Stimulated activated CD8-positive, alpha-beta memory T cell treated with anti-CD3 and anti-CD28 coated beads, Interleukin-7, amount 100 ng/mL, for 48 hours (primary cell): ENCODE results near the gene KIAA0319L.
"Not testable (repeated sequence)": the region's sequence is repeated elsewhere in the genome, so short reads cannot be mapped to it uniquely, and the experiment has no call there.

Experiments used
- DNase-seq, 2 donors: peaks; one replicate each; pipeline ENCODE4 v3.0.0-alpha.2; 2020; ENCODE audit warnings: low read depth in 1 of 2; ENCODE audit errors: extremely low read depth in 1 of 2

Gene KIAA0319L

GRCh38 chr1:35585281-35585680 lies 28.1 kb upstream of the KIAA0319L start:
- no peak for DNase-seq

GRCh38 chr1:35581621-35582020 lies 24.4 kb upstream of the KIAA0319L start:
- DNase-seq = not testable (repeated sequence)

GRCh38 chr1:35580949-35581388 lies 23.8 kb upstream of the KIAA0319L start:
- DNase-seq = no peak

- peak; percentile 44 to 47 for DNase-seq
Measured at GRCh38 chr1:35577071-35577998, 20.1 kb upstream of the KIAA0319L start.

- DNase-seq = not testable (repeated sequence)
Measured at GRCh38 chr1:35576766-35577070, 19.5 kb upstream of the KIAA0319L start.

GRCh38 chr1:35576061-35576765 lies 19.0 kb upstream of the KIAA0319L start:
- no peak for DNase-seq

GRCh38 chr1:35575416-35575958 lies 18.3 kb upstream of the KIAA0319L start:
- DNase-seq = no peak

- DNase-seq = no peak
Measured at GRCh38 chr1:35574655-35575415, 17.6 kb upstream of the KIAA0319L start.

GRCh38 chr1:35574125-35574654 lies 17.0 kb upstream of the KIAA0319L start:
- DNase-seq = no peak

GRCh38 chr1:35573198-35574124 lies 16.3 kb upstream of the KIAA0319L start, which contains the start of gene TFAP2E:
Gene TFAP2E (plus strand): TSS chr1:35573314. CDS start chr1:35573578, 264 bp downstream.
- no peak for DNase-seq

- no peak for DNase-seq
Measured at GRCh38 chr1:35572296-35572695, 15.1 kb upstream of the KIAA0319L start.

- no peak for DNase-seq
Measured at GRCh38 chr1:35571263-35571662, 14.1 kb upstream of the KIAA0319L start.

GRCh38 chr1:35570589-35571137 lies 13.5 kb upstream of the KIAA0319L start:
- no peak for DNase-seq

- DNase-seq = no peak
Measured at GRCh38 chr1:35569936-35570335, 12.7 kb upstream of the KIAA0319L start.

GRCh38 chr1:35568975-35569395 lies 11.8 kb upstream of the KIAA0319L start:
- no peak for DNase-seq

GRCh38 chr1:35567947-35568558 lies 10.8 kb upstream of the KIAA0319L start:
- no peak for DNase-seq

- no peak for DNase-seq
Measured at GRCh38 chr1:35565742-35566133, 8.5 kb upstream of the KIAA0319L start.

- no peak for DNase-seq
Measured at GRCh38 chr1:35564884-35565741, 7.9 kb upstream of the KIAA0319L start.
